NCI-H510A treated with DMSO at 0.1 percent for 48 hours (cell line): ENCODE measurements around the gene TAS2R60.
"Not testable (repeated sequence)": the region's sequence is repeated elsewhere in the genome, so short reads cannot be mapped to it uniquely, and the experiment has no call there.

ENCODE experiments used
- DNase-seq: peaks from one replicate; lab custom pipeline; 2025; lab: John Stamatoyannopoulos, UW

Gene TAS2R60

GRCh38 chr7:143443153-143443552 is at the start of gene TAS2R60:
TAS2R60 (plus strand) TSS chr7:143443453; CDS start chr7:143443453, 0 bp downstream.
- no peak for DNase-seq

GRCh38 chr7:143394068-143394467 is 49.2 kb upstream of the TAS2R60 start:
- DNase-seq: no peak

- DNase-seq: no peak
Observed at GRCh38 chr7:143394777-143395176, 48.5 kb upstream of the TAS2R60 start.

- no peak for DNase-seq
Observed at GRCh38 chr7:143395187-143396149, 47.8 kb upstream of the TAS2R60 start.

GRCh38 chr7:143396182-143396581 is 47.1 kb upstream of the TAS2R60 start:
- no peak for DNase-seq

GRCh38 chr7:143396625-143397556 is 46.4 kb upstream of the TAS2R60 start:
- DNase-seq: no peak

- no peak for DNase-seq
Observed at GRCh38 chr7:143397710-143398530, 45.3 kb upstream of the TAS2R60 start.

- no peak for DNase-seq
Observed at GRCh38 chr7:143398616-143399015, 44.6 kb upstream of the TAS2R60 start.

GRCh38 chr7:143399151-143399550 is 44.1 kb upstream of the TAS2R60 start:
- DNase-seq: no peak

GRCh38 chr7:143399642-143400041 is 43.6 kb upstream of the TAS2R60 start:
- DNase-seq: no peak

- no peak for DNase-seq
Observed at GRCh38 chr7:143401265-143401664, 42.0 kb upstream of the TAS2R60 start.

GRCh38 chr7:143402233-143402632 is 41.0 kb upstream of the TAS2R60 start:
- not testable (repeated sequence) for DNase-seq

- no peak for DNase-seq
Observed at GRCh38 chr7:143405173-143406001, 37.9 kb upstream of the TAS2R60 start.

- no peak for DNase-seq
Observed at GRCh38 chr7:143406002-143406357, 37.3 kb upstream of the TAS2R60 start.

GRCh38 chr7:143407287-143408251 is 35.7 kb upstream of the TAS2R60 start:
- no peak for DNase-seq

GRCh38 chr7:143408252-143408685 is 35.0 kb upstream of the TAS2R60 start:
- DNase-seq: no peak

GRCh38 chr7:143408686-143409561 is 34.3 kb upstream of the TAS2R60 start, which contains the start of gene EPHA1:
EPHA1 (minus strand) TSS chr7:143408856; CDS start chr7:143408805, 51 bp downstream.
- DNase-seq: peak; percentile 42

GRCh38 chr7:143410521-143411004 is 32.7 kb upstream of the TAS2R60 start:
- DNase-seq: no peak
